NK-92 (cell line): Measurements from ENCODE around the gene RPRD2.
A peak's percentile ranks its signal among the peaks of the same experiment; 100 is the strongest.

Experiments
- DNase-seq: peaks from one replicate; lab custom pipeline; 2025; ENCODE audit not compliant: unreplicated experiment; lab: John Stamatoyannopoulos, UW

The RPRD2 gene

GRCh38 chr1:150469291-150469690 is 105.3 kb downstream of the RPRD2 start:
- no peak for DNase-seq

DNA sequence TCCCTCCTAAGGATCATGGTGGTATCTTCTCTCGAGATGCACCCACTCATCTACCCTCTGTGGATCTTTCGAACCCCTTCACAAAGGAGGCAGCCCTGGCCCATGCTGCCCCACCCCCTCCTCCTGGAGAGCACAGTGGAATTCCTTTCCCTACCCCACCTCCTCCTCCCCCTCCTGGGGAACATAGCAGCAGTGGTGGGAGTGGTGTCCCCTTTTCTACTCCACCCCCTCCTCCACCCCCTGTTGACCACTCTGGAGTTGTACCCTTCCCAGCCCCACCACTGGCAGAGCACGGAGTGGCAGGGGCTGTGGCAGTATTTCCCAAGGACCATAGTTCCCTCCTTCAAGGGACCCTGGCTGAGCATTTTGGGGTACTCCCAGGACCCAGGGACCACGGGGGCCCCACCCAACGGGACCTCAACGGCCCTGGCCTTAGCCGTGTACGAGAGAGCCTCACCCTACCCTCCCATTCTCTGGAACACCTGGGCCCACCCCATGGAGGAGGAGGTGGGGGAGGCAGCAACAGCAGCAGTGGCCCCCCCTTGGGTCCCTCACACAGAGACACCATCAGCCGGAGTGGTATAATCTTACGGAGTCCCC is 108.8 kb downstream of the RPRD2 start:
- no peak for DNase-seq

DNA sequence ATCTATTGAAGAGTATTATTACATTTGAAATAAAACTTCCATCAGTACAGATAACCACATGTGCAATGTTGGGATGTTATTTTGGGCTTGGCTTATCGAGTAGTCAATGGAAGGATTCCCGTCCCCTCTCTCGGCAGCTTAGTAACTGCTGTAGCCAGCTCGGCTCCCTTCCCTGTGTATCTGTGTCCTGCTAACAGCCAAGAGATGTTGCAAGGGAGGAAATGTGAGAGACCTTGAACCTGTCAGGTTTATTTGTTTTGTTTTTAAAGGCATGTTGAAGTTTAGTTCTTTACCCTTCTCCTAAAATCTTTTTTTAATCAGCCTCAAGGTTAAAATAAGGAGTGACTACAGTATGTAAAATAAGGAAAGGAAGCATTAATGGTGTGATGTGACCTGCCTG is 109.7 kb downstream of the RPRD2 start:
- DNase-seq = no peak

GRCh38 chr1:150474869-150475268 is 110.9 kb downstream of the RPRD2 start:
- DNase-seq = no peak

DNA sequence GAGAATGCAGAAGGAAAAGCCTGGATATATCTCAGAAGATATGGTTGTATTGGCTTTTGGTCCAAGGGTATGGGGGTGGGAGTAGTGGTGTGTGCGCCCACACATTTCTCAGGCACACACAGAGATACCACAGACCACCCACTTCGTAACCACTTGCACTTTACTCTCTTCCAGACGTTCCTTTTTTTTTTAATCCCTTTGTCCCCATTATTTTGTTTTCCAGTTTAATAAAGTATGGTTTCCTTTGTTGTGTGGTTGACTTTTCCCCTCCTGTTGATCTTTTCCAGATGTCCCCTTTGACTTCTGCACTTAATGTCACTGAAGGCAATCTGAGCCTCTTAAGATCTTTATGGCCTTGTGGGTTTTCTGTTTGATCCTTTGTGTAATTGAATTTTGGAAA is 112.8 kb downstream of the RPRD2 start:
- DNase-seq = no peak

GRCh38 chr1:150477320-150477719 is 113.4 kb downstream of the RPRD2 start:
- DNase-seq = no peak

GRCh38 chr1:150477733-150478132 is 113.8 kb downstream of the RPRD2 start:
- DNase-seq = no peak

- no peak for DNase-seq
Observed at GRCh38 chr1:150479370-150479769, 115.4 kb downstream of the RPRD2 start.

DNA sequence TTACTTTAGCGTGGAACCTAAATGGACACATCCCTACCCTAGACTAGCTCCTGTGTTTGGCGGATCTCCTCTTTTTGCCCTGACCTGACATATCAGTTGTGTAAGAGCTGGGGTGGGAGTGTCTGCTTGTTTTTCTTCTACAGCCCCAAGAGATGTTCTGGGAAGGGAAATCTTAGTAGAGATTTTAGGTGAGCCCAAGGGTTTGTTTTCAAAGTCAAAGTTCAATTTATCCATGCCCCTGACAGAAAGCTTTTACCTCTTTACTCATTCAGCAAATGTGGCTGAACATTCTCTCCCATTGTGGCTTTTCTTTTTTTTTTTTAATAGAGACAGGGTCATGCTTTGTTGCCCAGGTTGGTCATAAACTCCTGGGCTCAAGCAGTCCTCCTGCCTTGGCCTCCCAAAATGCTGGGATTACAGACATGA is 116.0 kb downstream of the RPRD2 start:
- DNase-seq = no peak

- no peak for DNase-seq
Observed at GRCh38 chr1:150484431-150484830, 120.5 kb downstream of the RPRD2 start.

- no peak for DNase-seq
Observed at GRCh38 chr1:150484861-150485260, 120.9 kb downstream of the RPRD2 start.

GRCh38 chr1:150486966-150487762 is 123.2 kb downstream of the RPRD2 start, which contains the start of gene TARS2:
TARS2 (plus strand) TSS chr1:150487419; CDS start chr1:150487451, 32 bp downstream.
- DNase-seq = peak; percentile 78

- no peak for DNase-seq
Observed at GRCh38 chr1:150487763-150488115, 123.8 kb downstream of the RPRD2 start.

DNA sequence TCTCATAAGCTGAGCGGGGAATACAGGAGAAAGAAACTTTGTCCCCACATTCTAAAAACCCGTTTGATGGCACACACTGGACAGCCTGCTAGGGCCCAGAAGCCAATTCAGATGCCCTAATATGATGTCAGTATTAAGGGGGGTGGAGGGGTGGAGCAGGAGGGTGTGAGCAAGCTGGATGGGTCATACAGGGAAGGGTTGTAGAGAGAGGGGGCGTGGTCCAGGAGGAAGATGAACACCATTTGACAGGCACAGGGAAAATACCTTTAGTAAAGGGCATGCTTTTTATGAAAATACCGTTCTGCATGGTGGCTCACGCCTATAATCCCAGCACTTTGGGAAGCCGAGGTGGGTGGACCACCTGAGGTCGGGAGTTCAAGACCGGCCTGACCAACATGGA is 129.2 kb downstream of the RPRD2 start:
- DNase-seq = no peak

GRCh38 chr1:150498342-150498741 is 134.4 kb downstream of the RPRD2 start:
- no peak for DNase-seq

DNA sequence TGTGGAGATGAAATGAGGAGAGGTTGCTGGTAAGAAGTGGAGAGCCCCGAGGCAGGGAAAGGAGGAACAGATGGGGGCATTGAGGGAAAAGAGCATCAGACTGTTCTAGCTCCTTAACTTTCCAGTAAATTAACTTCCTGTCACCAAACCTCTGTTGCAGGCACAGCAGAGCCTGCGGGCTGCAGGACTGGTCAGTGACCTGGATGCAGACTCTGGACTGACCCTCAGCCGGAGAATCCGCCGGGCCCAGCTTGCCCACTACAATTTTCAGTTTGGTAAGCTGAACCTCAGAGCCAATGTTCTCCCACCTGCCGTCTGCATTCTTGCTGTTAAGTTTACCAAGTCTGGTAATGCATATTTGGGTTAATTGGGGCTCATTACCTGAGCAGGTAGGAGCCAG is 141.5 kb downstream of the RPRD2 start:
- no peak for DNase-seq

GRCh38 chr1:150507912-150508864 is 144.2 kb downstream of the RPRD2 start, which contains the start of gene ECM1:
ECM1 (plus strand) TSS chr1:150508109; CDS start chr1:150508210, 101 bp downstream.
- no peak for DNase-seq

DNA sequence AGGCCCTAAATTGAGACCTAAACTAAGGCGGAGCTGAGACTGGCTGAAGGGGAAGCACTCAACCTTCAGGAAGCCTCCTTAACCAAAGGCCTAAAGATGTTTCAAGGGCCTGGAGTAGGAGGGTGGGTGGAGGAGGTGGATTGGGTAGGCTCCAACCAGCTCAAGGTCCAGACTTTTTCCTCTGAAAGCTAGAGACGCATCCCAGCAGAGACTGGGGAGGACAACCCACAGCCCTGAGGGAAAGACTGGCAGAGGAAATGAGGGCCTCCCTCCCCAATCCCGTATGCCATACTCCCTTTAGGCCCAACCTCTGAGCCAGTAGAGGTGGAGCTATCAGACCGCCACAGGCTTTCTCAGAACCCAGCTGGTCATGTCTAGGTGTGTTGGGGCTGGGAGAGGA is 145.0 kb downstream of the RPRD2 start:
- DNase-seq = no peak

DNA sequence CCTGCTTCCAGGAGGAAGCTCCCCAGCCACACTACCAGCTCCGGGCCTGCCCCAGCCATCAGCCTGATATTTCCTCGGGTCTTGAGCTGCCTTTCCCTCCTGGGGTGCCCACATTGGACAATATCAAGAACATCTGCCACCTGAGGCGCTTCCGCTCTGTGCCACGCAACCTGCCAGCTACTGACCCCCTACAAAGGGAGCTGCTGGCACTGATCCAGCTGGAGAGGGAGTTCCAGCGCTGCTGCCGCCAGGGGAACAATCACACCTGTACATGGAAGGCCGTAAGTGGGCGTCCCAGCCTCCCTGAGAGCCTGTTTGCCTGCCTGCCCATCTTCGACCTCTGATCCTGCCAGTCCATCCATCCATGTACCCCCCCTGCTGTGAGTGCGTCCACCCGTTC is 147.6 kb downstream of the RPRD2 start:
- DNase-seq = no peak

GRCh38 chr1:150511985-150512660 is 148.2 kb downstream of the RPRD2 start:
- DNase-seq = no peak

- no peak for DNase-seq
Observed at GRCh38 chr1:150512846-150513245, 148.9 kb downstream of the RPRD2 start.
